Measurements from ENCODE around the gene ATOX1. TPM values are rescaled to one million over a fixed set of nuclear protein-coding genes. Genes with fewer than 3 reads are reported as not detected.
A peak's percentile ranks its signal among the peaks of the same experiment; 100 is the strongest.

Gene ATOX1
- total and polyA plus RNA-seq, 2 donors (not counting 1 experiment from before 2014, with no cell fraction given) = 37.3 to 43.6 TPM

DNA sequence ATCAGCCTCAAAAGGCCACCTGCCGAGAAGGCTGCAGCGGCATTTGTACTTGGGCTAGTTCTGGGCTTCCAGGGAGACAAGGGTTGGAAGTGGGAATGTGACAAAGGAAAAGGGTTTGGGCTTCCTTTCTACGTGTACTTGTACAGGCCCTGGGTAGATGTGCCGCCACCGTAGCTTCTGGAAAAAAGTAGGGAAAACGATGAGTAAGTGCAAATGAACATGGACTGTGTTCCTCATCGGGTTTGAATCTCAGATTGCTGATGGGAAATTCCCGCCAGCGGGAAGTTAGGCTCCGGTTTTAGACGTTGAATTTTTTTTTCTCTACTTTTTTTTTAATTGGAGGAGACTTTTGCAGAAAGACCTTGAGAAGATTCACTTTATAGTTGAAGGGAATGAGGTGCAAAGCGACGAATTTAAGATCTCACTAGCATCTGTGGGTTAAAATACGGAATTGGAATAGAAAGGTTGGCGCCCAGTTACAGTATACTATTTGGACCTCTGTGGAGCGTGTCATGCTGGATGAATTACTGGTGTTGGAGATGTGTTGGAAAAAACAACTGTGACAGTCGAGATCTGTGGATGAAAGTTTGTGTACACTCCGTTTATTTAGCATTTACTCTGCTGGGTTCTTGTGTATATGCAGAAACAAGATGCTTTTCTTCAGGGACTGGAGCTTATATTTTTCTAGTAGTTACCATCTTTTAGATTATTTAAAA lies 14.6 kb upstream of the ATOX1 start:
- DNase-seq (no peak), ATAC-seq (ENCODE audit: low read depth) (no peak)
- peak overlapping the region; percentile 95 for H3K4me3 Mint-ChIP-seq
- ChIA-PET CTCF (interaction anchor here (1.0 to 3.0 kb wide), 4 partner anchors 12 to 370 kb away, joined by 3 to 11 read pairs (median 3); no protein-coding TSS in a partner anchor), POLR2A (interaction anchor here (1.0 to 1.3 kb wide), 2 partner anchors 15 to 325 kb away, joined by 3 read pairs; partner anchors contain the start of gene ATOX1)
- Histone ChIP-seq H4K20me1 (ENCODE audit: control insufficient read depth, insufficient read depth, low read length, poor library complexity, severe bottlenecking) (peaks cover 52% of the 10 kb centered on the region), H3K79me2 (ENCODE audit: control insufficient read depth, insufficient read depth, low read length) (peaks cover 61% of the 10 kb centered on the region), H3K4me1 (ENCODE audit: control insufficient read depth in 2 of 2, insufficient read depth in 2 of 2, low read length in 2 of 2) (peaks cover 44 to 45% of the 10 kb centered on the region in 2 donors), H2AFZ (ENCODE audit: insufficient read depth, low read depth, low read length, poor library complexity, severe bottlenecking) (peak overlapping the region; percentile 74), H3K36me3 (replicated peaks in 1 of 2; ENCODE audit: control extremely low read depth in 1 of 2, control insufficient read depth in 1 of 2, extremely low read depth in 1 of 2, insufficient read depth in 2 of 2, low read length in 1 of 2) (peaks cover 0 to 10% of the 10 kb centered on the region in 2 experiments), H3K9ac (ENCODE audit: low read length) (peak overlapping the region; percentile 87), H3K27ac (ENCODE audit: low read length in 2 of 2) (peak overlapping the region; percentile 74 to 87), H3K4me2 (replicated peaks; ENCODE audit: low read depth, low read length, poor library complexity, severe bottlenecking) (peak overlapping the region; percentile 89), H3K4me3 (ENCODE audit: control extremely low read depth in 1 of 5, extremely low read depth in 1 of 5, insufficient read depth in 1 of 5, low read depth in 2 of 5, low read length in 4 of 5) (peak overlapping the region; percentile 71 to 91 (median 81)), H3K27me3 (replicated peaks in 1 of 4; ENCODE audit: control extremely low read depth in 1 of 4, control insufficient read depth in 3 of 4, insufficient read depth in 4 of 4, low read length in 3 of 4) (no peaks in the 10 kb centered on the region), H3K9me3 (ENCODE audit: control extremely low read depth in 1 of 3, control insufficient read depth in 2 of 3, insufficient read depth in 1 of 3, low read length in 2 of 3) (no peaks in the 10 kb centered on the region)
- no peaks in the 10 kb centered on the region for H3K9me3 Mint-ChIP-seq (ENCODE audit: insufficient read depth)
- peak overlapping the region; percentile 93 for H3K27ac Mint-ChIP-seq
- peaks cover 56% of the 10 kb centered on the region for H3K4me1 Mint-ChIP-seq
- H3K27me3 Mint-ChIP-seq = no peaks in the 10 kb centered on the region
- intact Hi-C loops (cut with micrococcal nuclease) = loop anchor here (5.0 kb wide), 2 partner anchors 521 to 1361 kb away; partner anchors contain the start of genes CD74 and GM2A
- 3% methylated on average over 14 of the region's 18 CpGs for WGBS (ENCODE audit: insufficient coverage)
- TF ChIP-seq EZH2 (IDR thresholded peaks at IDR 0.05; ENCODE audit: borderline replicate concordance, insufficient read depth, low read depth, low read length, poor library complexity, severe bottlenecking) = no peak

DNA sequence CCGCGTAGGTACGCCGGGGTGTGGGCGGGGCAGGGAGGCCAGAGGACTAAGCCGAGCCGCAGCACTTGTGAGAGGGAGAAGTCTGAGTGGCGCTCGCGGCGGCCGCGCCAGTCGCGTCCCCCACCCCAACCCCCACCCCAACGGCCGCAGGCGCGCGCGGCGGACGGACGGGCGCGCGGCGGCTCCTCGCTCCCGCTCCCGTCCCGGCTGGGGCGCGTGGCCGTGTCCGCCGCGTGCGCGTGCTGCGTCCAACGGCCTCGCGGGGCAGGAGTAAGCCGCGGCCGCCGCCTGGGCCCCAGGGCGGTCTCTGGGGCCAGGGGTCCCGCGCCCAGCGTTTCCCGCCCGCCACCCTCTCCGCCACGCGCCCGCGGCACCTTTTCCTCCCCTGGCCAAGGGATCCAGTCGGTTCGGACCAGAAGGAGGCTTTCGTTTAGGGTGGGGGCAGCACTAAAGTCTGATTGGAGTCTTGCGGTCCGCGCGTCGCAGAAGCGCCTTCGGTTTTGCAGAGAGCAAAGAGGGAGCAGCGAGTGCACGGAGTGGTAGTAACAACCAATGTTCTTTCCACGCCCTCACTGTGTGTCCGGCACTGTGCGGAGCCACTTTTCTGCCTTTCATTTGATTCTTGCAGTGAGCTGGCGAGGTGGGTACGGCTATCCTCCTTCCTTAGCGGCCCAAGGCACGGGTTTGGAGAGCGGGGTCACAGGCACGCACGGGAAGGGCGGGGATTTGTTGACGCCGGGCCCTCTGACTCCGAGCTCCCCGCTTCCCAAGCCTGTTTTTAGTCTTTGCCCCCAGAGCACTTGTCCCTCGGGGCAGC lies 13.8 kb upstream of the ATOX1 start:
- Histone ChIP-seq H3K79me2 (ENCODE audit: control insufficient read depth, insufficient read depth, low read length) (peaks cover 53% of the 10 kb centered on the region), H3K4me3 (ENCODE audit: control extremely low read depth in 1 of 5, extremely low read depth in 1 of 5, insufficient read depth in 1 of 5, low read depth in 2 of 5, low read length in 4 of 5) (peak overlapping the region; percentile 71 to 91 (median 81)), H2AFZ (ENCODE audit: insufficient read depth, low read depth, low read length, poor library complexity, severe bottlenecking) (peak overlapping the region; percentile 74), H3K36me3 (replicated peaks in 1 of 2; ENCODE audit: control extremely low read depth in 1 of 2, control insufficient read depth in 1 of 2, extremely low read depth in 1 of 2, insufficient read depth in 2 of 2, low read length in 1 of 2) (peaks cover 0 to 5% of the 10 kb centered on the region in 2 experiments), H3K27ac (ENCODE audit: low read length in 2 of 2) (peak overlapping the region; percentile 87 to 92), H3K27me3 (replicated peaks in 1 of 4; ENCODE audit: control extremely low read depth in 1 of 4, control insufficient read depth in 3 of 4, insufficient read depth in 4 of 4, low read length in 3 of 4) (no peaks in the 10 kb centered on the region), H4K20me1 (ENCODE audit: control insufficient read depth, insufficient read depth, low read length, poor library complexity, severe bottlenecking) (peaks cover 45% of the 10 kb centered on the region), H3K4me1 (ENCODE audit: control insufficient read depth in 2 of 2, insufficient read depth in 2 of 2, low read length in 2 of 2) (peaks cover 42 to 45% of the 10 kb centered on the region in 2 donors), H3K9ac (ENCODE audit: low read length) (peak overlapping the region; percentile 87), H3K4me2 (replicated peaks; ENCODE audit: low read depth, low read length, poor library complexity, severe bottlenecking) (peak overlapping the region; percentile 89), H3K9me3 (ENCODE audit: control extremely low read depth in 1 of 3, control insufficient read depth in 2 of 3, insufficient read depth in 1 of 3, low read length in 2 of 3) (no peaks in the 10 kb centered on the region)
- Mint-ChIP-seq H3K9me3 (ENCODE audit: insufficient read depth) (no peaks in the 10 kb centered on the region), H3K27ac (peak overlapping the region; percentile 93), H3K4me3 (peak overlapping the region; percentile 95), H3K27me3 (no peaks in the 10 kb centered on the region), H3K4me1 (peaks cover 48% of the 10 kb centered on the region)
- POLR2A ChIA-PET = interaction anchor here (0.5 to 2.5 kb wide), 7 partner anchors 12 to 519 kb away, joined by 3 to 40 read pairs (median 5); partner anchors contain the start of genes ATOX1 and GM2A
- CTCF ChIA-PET = interaction anchor here (1.1 to 3.0 kb wide), 9 partner anchors 12 to 371 kb away, joined by 3 to 13 read pairs (median 5); partner anchors contain the start of gene SLC36A1
- intact Hi-C loops (cut with micrococcal nuclease) = loop anchor here (5.0 kb wide), 2 partner anchors 520 to 1360 kb away; partner anchors contain the start of genes CD74 and GM2A
- WGBS (ENCODE audit: insufficient coverage) = under 1% methylated on average over 77 of the region's 87 CpGs
- DNase-seq (no peak), ATAC-seq (ENCODE audit: low read depth) (no peak)
- no peak for TF ChIP-seq EZH2 (IDR thresholded peaks at IDR 0.05; ENCODE audit: borderline replicate concordance, insufficient read depth, low read depth, low read length, poor library complexity, severe bottlenecking)
- TF ChIP-seq, protein P1, sequence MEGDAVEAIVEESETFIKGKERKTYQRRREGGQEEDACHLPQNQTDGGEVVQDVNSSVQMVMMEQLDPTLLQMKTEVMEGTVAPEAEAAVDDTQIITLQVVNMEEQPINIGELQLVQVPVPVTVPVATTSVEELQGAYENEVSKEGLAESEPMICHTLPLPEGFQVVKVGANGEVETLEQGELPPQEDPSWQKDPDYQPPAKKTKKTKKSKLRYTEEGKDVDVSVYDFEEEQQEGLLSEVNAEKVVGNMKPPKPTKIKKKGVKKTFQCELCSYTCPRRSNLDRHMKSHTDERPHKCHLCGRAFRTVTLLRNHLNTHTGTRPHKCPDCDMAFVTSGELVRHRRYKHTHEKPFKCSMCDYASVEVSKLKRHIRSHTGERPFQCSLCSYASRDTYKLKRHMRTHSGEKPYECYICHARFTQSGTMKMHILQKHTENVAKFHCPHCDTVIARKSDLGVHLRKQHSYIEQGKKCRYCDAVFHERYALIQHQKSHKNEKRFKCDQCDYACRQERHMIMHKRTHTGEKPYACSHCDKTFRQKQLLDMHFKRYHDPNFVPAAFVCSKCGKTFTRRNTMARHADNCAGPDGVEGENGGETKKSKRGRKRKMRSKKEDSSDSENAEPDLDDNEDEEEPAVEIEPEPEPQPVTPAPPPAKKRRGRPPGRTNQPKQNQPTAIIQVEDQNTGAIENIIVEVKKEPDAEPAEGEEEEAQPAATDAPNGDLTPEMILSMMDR (IDR thresholded peaks at IDR 0.05) = no peak

Measured in B cell (primary cell).